Karpas-422 (cell line): ENCODE results near the gene OTP. TPM values are rescaled to one million over a fixed set of nuclear protein-coding genes. Genes with fewer than 3 reads are reported as not detected.
A peak's percentile ranks its signal among the peaks of the same experiment; 100 is the strongest.

Source experiments
- DNase-seq: peaks from one replicate; pipeline ENCODE4 v3.0.0-alpha.2; 2015
- H2AFZ ChIP-seq: fragments of 200-600 bp; sonication (generic); 2 replicates; pipeline ENCODE4 v1.6.1; 2014; ENCODE audit warnings: antibody characterized with exemption, low read length, mixed read lengths
- H3K27ac ChIP-seq: fragments of 200-600 bp; sonication (generic); 2 replicates; pipeline ENCODE4 v1.5.1; 2014; ENCODE audit warnings: mild to moderate bottlenecking, low read length, moderate library complexity
- H3K27me3 ChIP-seq: fragments of 200-600 bp; sonication (generic); 2 replicates; pipeline ENCODE4 v1.6.1; 2014; ENCODE audit warnings: low read length, mixed read lengths
- H3K36me3 ChIP-seq: fragments of 200-600 bp; sonication (generic); 2 replicates; pipeline ENCODE4 v1.6.1; 2014; ENCODE audit warnings: low read length, mixed read lengths; ENCODE audit not compliant: insufficient read depth
- H3K4me1 ChIP-seq: fragments of 200-600 bp; sonication (generic); 2 replicates; pipeline ENCODE4 v1.6.1; 2014; ENCODE audit warnings: mild to moderate bottlenecking, low read length, mixed read lengths
- H3K4me2 ChIP-seq: fragments of 200-600 bp; sonication (generic); 2 replicates; pipeline ENCODE4 v1.6.1; 2014; ENCODE audit warnings: low read length, low read depth, mild to moderate bottlenecking; ENCODE audit not compliant: poor library complexity, severe bottlenecking
- H3K4me3 ChIP-seq: fragments of 200-600 bp; sonication (generic); 2 replicates; pipeline ENCODE4 v1.5.1; 2014; ENCODE audit warnings: mild to moderate bottlenecking, antibody characterized with exemption, low read length, mixed read lengths
- H3K79me2 ChIP-seq: fragments of 200-600 bp; sonication (generic); 2 replicates; pipeline ENCODE4 v1.6.1; 2014; ENCODE audit warnings: mild to moderate bottlenecking, low read length, mixed read lengths
- H3K9ac ChIP-seq: fragments of 200-600 bp; sonication (generic); 2 replicates; pipeline ENCODE4 v1.6.0; 2014; ENCODE audit warnings: low read length
- H3K9me2 ChIP-seq: fragments of 200-600 bp; sonication (generic), shearing (Covaris generic); replicated peaks from 2 replicates; pipeline ENCODE4 v1.6.0; 2014; ENCODE audit warnings: mild to moderate bottlenecking, low read length, moderate library complexity; ENCODE audit not compliant: insufficient read depth
- H3K9me3 ChIP-seq: fragments of 300-700, 200-600 bp; sonication (generic); 2 replicates; pipeline ENCODE4 v1.6.1; 2014; ENCODE audit warnings: low read length, mixed read lengths
- H4K20me1 ChIP-seq: fragments of 200-600 bp; sonication (generic); 2 replicates; pipeline ENCODE4 v1.6.1; 2014; ENCODE audit warnings: mild to moderate bottlenecking, antibody characterized with exemption, low read length, low read depth; ENCODE audit not compliant: insufficient read depth
- total RNA-seq: library from RNA; depleted of rRNA; stranded (reverse); fragments of >200 nt; shearing (Covaris generic); gene quantifications from 2 replicates; pipeline ENCODE4 v1.2.3, GENCODE V29; 2014; ENCODE audit warnings: low replicate concordance

OTP gene
- total RNA-seq, 1 experiment from 2014 or later, result not detected

GRCh38 chr5:77650686-77651085, 12.2 kb upstream of the OTP start:
- DNase-seq, result no peak
- no peaks in the 10 kb centered on the region for H3K79me2 ChIP-seq
- no peak overlapping the region for H3K9ac ChIP-seq
- no peak overlapping the region for H3K4me2 ChIP-seq
- H2AFZ ChIP-seq, result no peak overlapping the region
- H3K27me3 ChIP-seq, result no peaks in the 10 kb centered on the region
- no peaks in the 10 kb centered on the region for H3K4me1 ChIP-seq
- no peaks in the 10 kb centered on the region for H4K20me1 ChIP-seq
- H3K4me3 ChIP-seq, result no peak overlapping the region
- H3K27ac ChIP-seq, result no peak overlapping the region
- H3K36me3 ChIP-seq, result no peaks in the 10 kb centered on the region
- no peaks in the 10 kb centered on the region for H3K9me2 ChIP-seq
- no peaks in the 10 kb centered on the region for H3K9me3 ChIP-seq

- Histone ChIP-seq H3K9ac (no peak overlapping the region), H3K27ac (no peak overlapping the region), H3K9me3 (no peaks in the 10 kb centered on the region), H3K4me3 (no peak overlapping the region), H3K79me2 (no peaks in the 10 kb centered on the region), H3K27me3 (no peaks in the 10 kb centered on the region), H3K4me2 (no peak overlapping the region), H4K20me1 (no peaks in the 10 kb centered on the region), H2AFZ (no peak overlapping the region), H3K9me2 (no peaks in the 10 kb centered on the region), H3K4me1 (no peaks in the 10 kb centered on the region), H3K36me3 (no peaks in the 10 kb centered on the region)
- DNase-seq, result no peak
Measured at GRCh38 chr5:77649776-77650175, 11.3 kb upstream of the OTP start.

- no peaks in the 10 kb centered on the region for H4K20me1 ChIP-seq
- H3K4me2 ChIP-seq, result no peak overlapping the region
- H3K9ac ChIP-seq, result no peak overlapping the region
- H3K4me1 ChIP-seq, result no peaks in the 10 kb centered on the region
- H3K27me3 ChIP-seq, result no peaks in the 10 kb centered on the region
- H3K9me2 ChIP-seq, result no peaks in the 10 kb centered on the region
- H3K4me3 ChIP-seq, result no peak overlapping the region
- no peak for DNase-seq
- no peak overlapping the region for H3K27ac ChIP-seq
- no peaks in the 10 kb centered on the region for H3K36me3 ChIP-seq
- no peaks in the 10 kb centered on the region for H3K9me3 ChIP-seq
- no peaks in the 10 kb centered on the region for H3K79me2 ChIP-seq
- H2AFZ ChIP-seq, result no peak overlapping the region
Measured at GRCh38 chr5:77645995-77646639, 7.6 kb upstream of the OTP start.

GRCh38 chr5:77645158-77645994, 6.9 kb upstream of the OTP start:
- no peaks in the 10 kb centered on the region for H4K20me1 ChIP-seq
- H3K4me2 ChIP-seq, result peak overlapping the region; percentile 47
- H3K4me1 ChIP-seq, result no peaks in the 10 kb centered on the region
- H3K79me2 ChIP-seq, result no peaks in the 10 kb centered on the region
- H3K36me3 ChIP-seq, result no peaks in the 10 kb centered on the region
- peak; percentile 58 for DNase-seq
- H3K9me2 ChIP-seq, result no peaks in the 10 kb centered on the region
- no peak overlapping the region for H3K27ac ChIP-seq
- H2AFZ ChIP-seq, result no peak overlapping the region
- no peaks in the 10 kb centered on the region for H3K9me3 ChIP-seq
- H3K27me3 ChIP-seq, result no peaks in the 10 kb centered on the region
- no peak overlapping the region for H3K4me3 ChIP-seq
- H3K9ac ChIP-seq, result no peak overlapping the region

GRCh38 chr5:77644371-77645157, 6.1 kb upstream of the OTP start:
- H3K4me3 ChIP-seq, result no peak overlapping the region

GRCh38 chr5:77643654-77644370, 5.3 kb upstream of the OTP start:
- Histone ChIP-seq H4K20me1 (no peaks in the 10 kb centered on the region), H3K27me3 (no peaks in the 10 kb centered on the region), H3K4me3 (no peak overlapping the region), H3K9ac (no peak overlapping the region), H3K79me2 (no peaks in the 10 kb centered on the region), H2AFZ (no peak overlapping the region), H3K4me2 (no peak overlapping the region), H3K4me1 (no peaks in the 10 kb centered on the region), H3K9me2 (no peaks in the 10 kb centered on the region), H3K36me3 (no peaks in the 10 kb centered on the region), H3K27ac (no peak overlapping the region), H3K9me3 (no peaks in the 10 kb centered on the region)
- no peak for DNase-seq

More at GRCh38 chr5:77644371-77645157, 6.1 kb upstream of the OTP start:
- no peak overlapping the region for H3K4me2 ChIP-seq
- no peak for DNase-seq
- H2AFZ ChIP-seq, result no peak overlapping the region
- no peaks in the 10 kb centered on the region for H3K9me3 ChIP-seq
- H3K27me3 ChIP-seq, result no peaks in the 10 kb centered on the region
- H3K79me2 ChIP-seq, result no peaks in the 10 kb centered on the region
- no peak overlapping the region for H3K9ac ChIP-seq
- no peak overlapping the region for H3K27ac ChIP-seq
- H3K9me2 ChIP-seq, result no peaks in the 10 kb centered on the region
- H4K20me1 ChIP-seq, result no peaks in the 10 kb centered on the region
- no peaks in the 10 kb centered on the region for H3K4me1 ChIP-seq
- no peaks in the 10 kb centered on the region for H3K36me3 ChIP-seq

GRCh38 chr5:77642738-77643653, 4.5 kb upstream of the OTP start:
- no peaks in the 10 kb centered on the region for H3K4me1 ChIP-seq
- H3K9me3 ChIP-seq, result no peaks in the 10 kb centered on the region
- no peaks in the 10 kb centered on the region for H3K27me3 ChIP-seq
- H3K4me3 ChIP-seq, result no peak overlapping the region
- no peaks in the 10 kb centered on the region for H3K36me3 ChIP-seq
- no peak overlapping the region for H3K27ac ChIP-seq
- H2AFZ ChIP-seq, result no peak overlapping the region
- no peaks in the 10 kb centered on the region for H4K20me1 ChIP-seq
- H3K4me2 ChIP-seq, result no peak overlapping the region
- no peak for DNase-seq
- no peaks in the 10 kb centered on the region for H3K9me2 ChIP-seq
- no peak overlapping the region for H3K9ac ChIP-seq
- H3K79me2 ChIP-seq, result no peaks in the 10 kb centered on the region
